ENCODE data around the gene MAP3K12. TPM values are rescaled to one million over a fixed set of nuclear protein-coding genes. Genes with fewer than 3 reads are reported as not detected.

The MAP3K12 gene
- total and polyA plus RNA-seq, 2 of the 4 experiments (the other 2 are of a cell fraction) = 29.0 to 52.5 TPM

DNA sequence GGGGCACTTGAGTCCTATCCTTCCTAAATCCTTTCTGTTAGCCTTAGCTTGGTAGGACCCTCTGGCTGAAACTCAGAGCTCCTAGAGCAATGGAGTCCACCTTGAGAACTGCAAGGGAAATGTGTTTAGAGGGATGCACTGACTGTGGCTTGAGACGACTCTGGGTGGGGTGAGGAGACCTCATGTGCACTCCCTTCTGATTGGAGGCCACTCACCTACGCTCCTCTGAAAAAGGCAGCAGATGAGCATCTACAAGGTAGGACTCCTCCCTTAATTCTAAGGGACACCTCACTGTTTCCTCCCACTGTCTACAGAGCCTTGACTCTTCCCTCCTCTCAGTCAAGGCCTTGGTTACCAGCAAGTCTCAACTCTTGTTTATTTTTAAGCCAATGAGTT lies 1.0 kb downstream of the MAP3K12 start:
- Histone ChIP-seq H3K9me3 (ENCODE audit: control insufficient read depth, insufficient read depth, low read length) (no peaks in the 10 kb centered on the region), H3K27ac (ENCODE audit: insufficient read depth, low read length) (peak overlapping the region; percentile 92; the same call in 1 of the 2 replicates), H4K5ac (ENCODE audit: low read depth, low read length) (no peak overlapping the region), H3K4me2 (ENCODE audit: low read depth, low read length) (peak overlapping the region; percentile 75), H3K56ac (ENCODE audit: extremely low read depth, insufficient read depth, low read length) (no peak overlapping the region), H2AK5ac (ENCODE audit: low read depth, low read length) (peak overlapping the region; percentile 95), H3K4me3 (ENCODE audit: insufficient read depth, low read depth, low read length) (peak overlapping the region; percentile 64), H3K18ac (ENCODE audit: low read depth, low read length) (no peak overlapping the region), H4K8ac (ENCODE audit: low read depth in 2 of 2, low read length in 2 of 2) (peak overlapping the region in 1 of 2 experiments; percentile 91; a peak in 1 of 4 replicates), H3K14ac (replicated peaks; ENCODE audit: low read depth, low read length) (peak overlapping the region; percentile 92), H3K36me3 (ENCODE audit: control insufficient read depth, insufficient read depth, low read length) (peaks cover 4% of the 10 kb centered on the region; the same call in 1 of the 2 replicates), H3K79me1 (ENCODE audit: low read depth in 1 of 2, low read length in 2 of 2) (peaks cover 29 to 81% of the 10 kb centered on the region in 2 experiments; a peak in 3 of 4 replicates), H3K4ac (ENCODE audit: low read depth, low read length) (peak overlapping the region; percentile 93), H3K9me1 (ENCODE audit: insufficient read depth, low read length) (peaks cover 47% of the 10 kb centered on the region), H2AFZ (replicated peaks; ENCODE audit: low read length, poor library complexity) (no peak overlapping the region), H2BK20ac (ENCODE audit: low read depth, low read length) (no peak overlapping the region), H2BK5ac (ENCODE audit: low read depth, low read length, poor library complexity, severe bottlenecking) (no peak overlapping the region), H3K4me1 (ENCODE audit: control insufficient read depth, insufficient read depth, low read length) (peaks cover 25% of the 10 kb centered on the region), H2BK120ac (ENCODE audit: low read depth, low read length) (no peak overlapping the region), H3K9ac (ENCODE audit: low read depth, low read length) (peak overlapping the region; percentile 95; the same call in 1 of the 2 replicates), H4K20me1 (ENCODE audit: insufficient read depth, low read length) (peaks cover 3% of the 10 kb centered on the region), H4K91ac (ENCODE audit: insufficient read depth, low read depth, low read length) (peak overlapping the region; percentile 57; the same call in 1 of the 2 replicates), H2AK9ac (replicated peaks; ENCODE audit: low read depth, low read length, poor library complexity) (peak overlapping the region; percentile 99), H3K23ac (ENCODE audit: low read depth, low read length) (peak overlapping the region; percentile 73; the same call in 1 of the 2 replicates), H3K27me3 (ENCODE audit: control insufficient read depth, insufficient read depth, low read length) (no peaks in the 10 kb centered on the region), H2BK15ac (ENCODE audit: low read depth, low read length) (no peak overlapping the region)
- no TSS peak for BruUV-seq (replicated peaks)
- ChIA-PET POLR2A (ENCODE audit: unreplicated experiment) (interaction anchor here (0.9 kb wide), 1 partner anchor 15 kb away, joined by 5 read pairs; no protein-coding TSS in a partner anchor), CTCF (interaction anchor here (1.0 kb wide), 1 partner anchor 24 kb away, joined by 3 read pairs; no protein-coding TSS in a partner anchor)
- in situ Hi-C loops (cut with MboI; ENCODE audit: low sequenced_read_pairs) (no loop called here), dilution Hi-C loops (cut with HindIII; ENCODE audit: low sequenced_read_pairs, unreplicated experiment) (no loop called here), intact Hi-C loops (cut with micrococcal nuclease) (no loop called here)
- ATAC-seq (ENCODE audit: low read depth) (no peak), DNase-seq (no peak)
- no peak for TF ChIP-seq RAD21 (IDR thresholded peaks at IDR 0.05; ENCODE audit: low read length)
- no peak for TF ChIP-seq MAFK (IDR thresholded peaks at IDR 0.05; ENCODE audit: low read depth, low read length)
- no peak for TF ChIP-seq CHD1 (IDR thresholded peaks at IDR 0.05; ENCODE audit: low read depth, low read length)
- TF ChIP-seq NFE2L2 (IDR thresholded peaks at IDR 0.05; ENCODE audit: low read depth, low read length) = no peak
- no peak for TF ChIP-seq BHLHE40 (IDR thresholded peaks at IDR 0.05; ENCODE audit: low read depth, low read length)
- TF ChIP-seq POLR2A (IDR thresholded peaks at IDR 0.05; ENCODE audit: low read depth, low read length) = no peak
- no peak for TF ChIP-seq RCOR1 (IDR thresholded peaks at IDR 0.05; ENCODE audit: insufficient replicate concordance, low read length)
- TF ChIP-seq, protein P1, sequence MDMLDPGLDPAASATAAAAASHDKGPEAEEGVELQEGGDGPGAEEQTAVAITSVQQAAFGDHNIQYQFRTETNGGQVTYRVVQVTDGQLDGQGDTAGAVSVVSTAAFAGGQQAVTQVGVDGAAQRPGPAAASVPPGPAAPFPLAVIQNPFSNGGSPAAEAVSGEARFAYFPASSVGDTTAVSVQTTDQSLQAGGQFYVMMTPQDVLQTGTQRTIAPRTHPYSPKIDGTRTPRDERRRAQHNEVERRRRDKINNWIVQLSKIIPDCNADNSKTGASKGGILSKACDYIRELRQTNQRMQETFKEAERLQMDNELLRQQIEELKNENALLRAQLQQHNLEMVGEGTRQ (IDR thresholded peaks at IDR 0.05; ENCODE audit: low read depth, low read length) = no peak
- TF ChIP-seq RFX5 (IDR thresholded peaks at IDR 0.05; ENCODE audit: low read depth, low read length) = no peak
- no peak for TF ChIP-seq FOS (IDR thresholded peaks at IDR 0.05; ENCODE audit: low read depth, low read length)
- TF ChIP-seq, protein P2, sequence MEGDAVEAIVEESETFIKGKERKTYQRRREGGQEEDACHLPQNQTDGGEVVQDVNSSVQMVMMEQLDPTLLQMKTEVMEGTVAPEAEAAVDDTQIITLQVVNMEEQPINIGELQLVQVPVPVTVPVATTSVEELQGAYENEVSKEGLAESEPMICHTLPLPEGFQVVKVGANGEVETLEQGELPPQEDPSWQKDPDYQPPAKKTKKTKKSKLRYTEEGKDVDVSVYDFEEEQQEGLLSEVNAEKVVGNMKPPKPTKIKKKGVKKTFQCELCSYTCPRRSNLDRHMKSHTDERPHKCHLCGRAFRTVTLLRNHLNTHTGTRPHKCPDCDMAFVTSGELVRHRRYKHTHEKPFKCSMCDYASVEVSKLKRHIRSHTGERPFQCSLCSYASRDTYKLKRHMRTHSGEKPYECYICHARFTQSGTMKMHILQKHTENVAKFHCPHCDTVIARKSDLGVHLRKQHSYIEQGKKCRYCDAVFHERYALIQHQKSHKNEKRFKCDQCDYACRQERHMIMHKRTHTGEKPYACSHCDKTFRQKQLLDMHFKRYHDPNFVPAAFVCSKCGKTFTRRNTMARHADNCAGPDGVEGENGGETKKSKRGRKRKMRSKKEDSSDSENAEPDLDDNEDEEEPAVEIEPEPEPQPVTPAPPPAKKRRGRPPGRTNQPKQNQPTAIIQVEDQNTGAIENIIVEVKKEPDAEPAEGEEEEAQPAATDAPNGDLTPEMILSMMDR (conservative IDR thresholded peaks at IDR 0.05; ENCODE audit: low read depth, low read length) = no peak
- WGBS, 2 experiments (ENCODE audit: extremely low coverage in 2 of 2, insufficient read length in 1 of 2) = no CpG with 5 or more reads among the region's 2 CpGs

All from IMR-90 (cell line).